Upper lobe of left lung (tissue), 4 donors: ENCODE measurements around the gene PALMD.

Experiments
- CTCF ChIP-seq, 6 experiments: fragments of 450-650 bp in 4 of 6; fragments of 200-600 bp in 2 of 6; sonication (generic) in 2 of 6; IDR thresholded peaks; one replicate each; pipeline ENCODE4 v1.5.1; 2016 to 2019; ENCODE audit warnings: antibody characterized with exemption in 6 of 6
- EP300 ChIP-seq, 4 donors: sonication (generic); formaldehyde crosslinking; IDR thresholded peaks; one replicate each; pipeline ENCODE4 v1.5.1; 2017; ENCODE audit warnings: antibody characterized with exemption in 4 of 4, control low read depth in 2 of 4
- POLR2A ChIP-seq, 4 donors: fragments of 450-650 bp; IDR thresholded peaks; one replicate each; pipeline ENCODE4 v1.5.1; 2016 to 2017; ENCODE audit warnings: antibody characterized with exemption in 4 of 4, mild to moderate bottlenecking in 2 of 4
- POLR2AphosphoS5 ChIP-seq, 2 donors: sonication (generic); formaldehyde crosslinking; IDR thresholded peaks; one replicate each; pipeline ENCODE4 v1.5.1; 2017; ENCODE audit warnings: antibody characterized with exemption in 2 of 2

DNA sequence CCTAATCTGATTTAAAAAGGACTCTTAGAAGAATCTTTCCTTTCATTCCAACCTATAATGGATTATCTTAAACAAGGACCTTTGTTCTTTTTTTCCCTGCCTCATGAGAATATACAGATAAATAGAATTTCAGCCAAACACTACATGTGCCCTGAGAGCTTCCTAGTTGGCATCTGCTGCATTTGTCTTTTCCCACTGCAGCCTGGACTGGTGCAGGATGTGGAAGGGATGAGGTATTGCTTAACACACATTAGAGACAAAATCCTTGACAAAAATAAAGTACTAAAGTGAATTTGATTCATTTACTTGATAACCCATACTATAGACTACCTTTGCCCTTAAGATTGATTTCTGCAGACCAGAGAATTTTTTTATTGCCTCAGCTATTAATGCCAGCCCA lies 59.5 kb downstream of the PALMD start:
- TF ChIP-seq POLR2A (IDR thresholded peaks at IDR 0.05) (no peak), POLR2AphosphoS5 (IDR thresholded peaks at IDR 0.05) (no peak), CTCF (IDR thresholded peaks at IDR 0.05) (no peak), EP300 (IDR thresholded peaks at IDR 0.05) (no peak)
